HFFc6 (cell line): Measurements from ENCODE around the gene RAVER2. TPM values are rescaled to one million over a fixed set of nuclear protein-coding genes. Genes with fewer than 3 reads are reported as not detected.
"Not testable (repeated sequence)": the region's sequence is repeated elsewhere in the genome, so short reads cannot be mapped to it uniquely, and the experiment has no call there.

Experiments used
- DNase-seq: peaks from one replicate; pipeline ENCODE4 v3.0.0-alpha.2; 2018
- H3K27ac Mint-ChIP-seq: 2 replicates; pipeline ENCODE4 v1.8.0; 2020; ENCODE audit warnings: mild to moderate bottlenecking, mixed read lengths
- H3K27me3 Mint-ChIP-seq: 2 replicates; pipeline ENCODE4 v1.8.0; 2021; ENCODE audit warnings: mild to moderate bottlenecking, moderate library complexity, mixed read lengths; ENCODE audit not compliant: insufficient read depth
- H3K36me3 Mint-ChIP-seq: 2 replicates; pipeline ENCODE4 v1.8.0; 2021; ENCODE audit warnings: low read depth, mixed read lengths
- H3K4me1 Mint-ChIP-seq: 2 replicates; pipeline ENCODE4 v1.8.0; 2020; ENCODE audit warnings: low read depth, mixed read lengths
- H3K4me3 Mint-ChIP-seq: 2 replicates; pipeline ENCODE4 v1.8.0; 2020; ENCODE audit warnings: mild to moderate bottlenecking, moderate library complexity, mixed read lengths
- H3K9me3 Mint-ChIP-seq: 2 replicates; pipeline ENCODE4 v1.8.0; 2020; ENCODE audit warnings: mild to moderate bottlenecking, mixed read lengths
- total RNA-seq, 6 experiments: library from RNA; stranded (reverse); fragmentation: NEBNext Ultra II Directional; extraction: Animal tissue kit (Norgen Biotek cat#: 25700); gene quantifications; 2 replicates in 1 of 6; 3 replicates in 5 of 6; pipeline ENCODE4 v1.2.3, GENCODE V29; 2021
- TF ChIP-seq, protein P1 (sequence below): fragments of 200-600 bp; sonication (generic); IDR thresholded peaks from 2 replicates; pipeline ENCODE4 v1.5.0; 2021; ENCODE audit warnings: antibody characterized with exemption, mild to moderate bottlenecking

Gene RAVER2
- total RNA-seq, 6 experiments from 2014 or later = 1.8 to 2.8 (median 2.3) TPM

DNA sequence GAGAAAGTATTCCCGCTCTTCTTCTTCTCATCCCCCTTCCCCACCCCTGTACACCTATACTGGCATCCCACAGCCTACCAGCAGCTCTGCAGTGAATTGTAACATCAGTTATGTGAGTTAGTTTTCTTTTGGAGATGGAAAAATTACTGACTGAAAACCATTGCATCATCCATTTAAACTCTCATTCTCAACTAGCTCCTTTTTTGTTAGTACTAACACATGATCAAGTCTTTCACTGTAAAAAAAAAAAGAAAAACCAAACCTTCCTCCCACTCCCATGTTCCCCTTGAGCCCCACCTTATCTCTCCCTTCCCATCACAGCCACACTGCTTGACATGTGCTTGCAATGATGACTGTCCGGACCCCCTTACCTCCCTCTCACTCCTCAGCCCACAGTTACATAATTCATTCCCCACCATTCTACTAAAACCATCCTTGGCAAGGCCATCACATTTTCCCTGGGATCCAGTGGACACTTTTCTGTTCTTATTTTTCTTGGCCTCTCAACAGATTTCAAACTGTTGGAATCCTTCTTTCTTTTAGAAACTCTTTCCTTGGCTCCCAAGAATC lies 23.2 kb upstream of the RAVER2 start:
- DNase-seq = no peak
- TF ChIP-seq, protein P1, sequence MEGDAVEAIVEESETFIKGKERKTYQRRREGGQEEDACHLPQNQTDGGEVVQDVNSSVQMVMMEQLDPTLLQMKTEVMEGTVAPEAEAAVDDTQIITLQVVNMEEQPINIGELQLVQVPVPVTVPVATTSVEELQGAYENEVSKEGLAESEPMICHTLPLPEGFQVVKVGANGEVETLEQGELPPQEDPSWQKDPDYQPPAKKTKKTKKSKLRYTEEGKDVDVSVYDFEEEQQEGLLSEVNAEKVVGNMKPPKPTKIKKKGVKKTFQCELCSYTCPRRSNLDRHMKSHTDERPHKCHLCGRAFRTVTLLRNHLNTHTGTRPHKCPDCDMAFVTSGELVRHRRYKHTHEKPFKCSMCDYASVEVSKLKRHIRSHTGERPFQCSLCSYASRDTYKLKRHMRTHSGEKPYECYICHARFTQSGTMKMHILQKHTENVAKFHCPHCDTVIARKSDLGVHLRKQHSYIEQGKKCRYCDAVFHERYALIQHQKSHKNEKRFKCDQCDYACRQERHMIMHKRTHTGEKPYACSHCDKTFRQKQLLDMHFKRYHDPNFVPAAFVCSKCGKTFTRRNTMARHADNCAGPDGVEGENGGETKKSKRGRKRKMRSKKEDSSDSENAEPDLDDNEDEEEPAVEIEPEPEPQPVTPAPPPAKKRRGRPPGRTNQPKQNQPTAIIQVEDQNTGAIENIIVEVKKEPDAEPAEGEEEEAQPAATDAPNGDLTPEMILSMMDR = no peak
- H3K27ac Mint-ChIP-seq = no peak overlapping the region
- peaks cover 2% of the 10 kb centered on the region for H3K27me3 Mint-ChIP-seq
- peaks cover 8% of the 10 kb centered on the region; the same call in 1 of the 2 replicates for H3K9me3 Mint-ChIP-seq
- H3K36me3 Mint-ChIP-seq = no peaks in the 10 kb centered on the region
- H3K4me3 Mint-ChIP-seq = no peak overlapping the region
- H3K4me1 Mint-ChIP-seq = no peaks in the 10 kb centered on the region

DNA sequence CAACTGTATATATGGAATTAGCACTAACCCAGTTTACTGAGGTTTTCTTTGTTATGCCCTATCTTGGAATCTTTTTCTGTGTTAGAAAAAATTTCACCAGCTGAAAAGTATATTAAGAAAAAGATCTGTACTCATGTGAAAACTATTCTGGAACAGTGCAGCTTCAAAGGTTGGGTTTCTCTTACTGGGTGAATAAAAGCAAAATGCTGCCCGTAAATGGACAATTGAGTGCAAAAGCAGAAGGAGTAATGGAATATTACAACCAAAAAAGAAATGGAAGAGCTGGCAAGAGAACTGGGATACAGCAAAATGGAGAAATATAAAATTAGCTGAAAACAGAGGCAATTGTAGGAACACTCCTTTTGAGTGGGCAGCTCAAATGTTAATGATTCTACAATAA lies 17.0 kb upstream of the RAVER2 start:
- H3K4me3 Mint-ChIP-seq = no peak overlapping the region
- DNase-seq = no peak
- H3K4me1 Mint-ChIP-seq = no peaks in the 10 kb centered on the region
- no peaks in the 10 kb centered on the region for H3K36me3 Mint-ChIP-seq
- H3K27me3 Mint-ChIP-seq = peaks cover 5% of the 10 kb centered on the region
- no peak overlapping the region for H3K27ac Mint-ChIP-seq
- TF ChIP-seq, protein P1 = no peak
- no peaks in the 10 kb centered on the region for H3K9me3 Mint-ChIP-seq

DNA sequence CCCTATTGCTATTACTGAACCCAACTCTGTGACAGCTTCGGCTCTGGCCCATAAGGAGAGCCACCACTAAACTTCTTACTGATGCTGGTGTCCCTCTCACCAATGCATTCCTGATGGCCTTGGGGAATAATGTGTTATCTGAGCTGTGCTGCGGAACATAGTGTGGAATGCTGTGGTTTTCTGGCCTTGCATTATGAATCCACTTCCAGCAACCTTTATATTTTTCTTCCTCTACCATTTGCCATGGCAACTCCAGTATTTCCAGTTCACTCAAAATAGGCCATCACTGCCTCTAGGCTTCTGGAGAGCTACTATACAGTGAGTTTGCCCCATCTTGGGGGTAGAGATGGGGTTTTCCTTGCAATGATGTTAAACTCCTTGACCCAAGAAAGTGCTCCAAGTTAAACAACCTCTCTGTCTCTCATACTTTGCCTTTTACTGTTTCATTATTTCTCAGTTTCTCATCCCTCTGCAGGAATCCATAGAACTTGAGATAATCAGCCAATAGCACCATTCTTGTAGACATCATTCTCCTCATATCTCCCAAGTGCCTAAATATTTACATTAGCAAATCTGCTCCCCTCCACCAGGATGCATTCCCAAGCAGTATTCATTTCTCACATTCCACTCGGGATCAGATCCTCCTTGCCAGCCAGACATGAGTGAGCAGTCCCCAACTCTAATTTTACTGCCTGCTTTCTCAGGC lies 11.1 kb upstream of the RAVER2 start:
- Mint-ChIP-seq H3K9me3 (no peaks in the 10 kb centered on the region), H3K4me1 (peaks cover 6% of the 10 kb centered on the region; the same call in 1 of the 2 replicates), H3K36me3 (no peaks in the 10 kb centered on the region), H3K4me3 (no peak overlapping the region), H3K27me3 (peaks cover 11% of the 10 kb centered on the region), H3K27ac (no peak overlapping the region)
- TF ChIP-seq, protein P1 = no peak
- peak; percentile 43 for DNase-seq

DNA sequence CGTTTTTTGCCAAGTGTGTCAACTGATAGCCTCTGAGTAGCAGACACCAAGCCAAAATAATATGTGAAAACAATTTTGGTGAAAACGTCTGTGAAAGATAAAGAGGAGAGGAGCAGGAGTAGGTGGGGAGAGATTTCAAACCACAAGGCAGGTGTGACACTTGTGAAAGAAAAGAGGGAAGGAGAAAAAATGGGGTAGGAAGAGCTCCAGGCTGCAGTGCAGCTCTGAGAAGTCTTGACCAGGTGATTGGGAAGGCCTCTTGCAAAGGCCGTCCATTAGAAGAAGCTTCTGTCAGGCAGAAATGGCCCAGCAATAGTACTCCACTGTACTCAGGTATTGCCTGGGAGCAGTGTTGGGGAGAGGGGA lies 10.6 kb upstream of the RAVER2 start:
- no peaks in the 10 kb centered on the region for H3K9me3 Mint-ChIP-seq
- TF ChIP-seq, protein P1 = no peak
- H3K27ac Mint-ChIP-seq = no peak overlapping the region
- no peak for DNase-seq
- H3K4me3 Mint-ChIP-seq = no peak overlapping the region
- peaks cover 8% of the 10 kb centered on the region for H3K27me3 Mint-ChIP-seq
- H3K4me1 Mint-ChIP-seq = peaks cover 6% of the 10 kb centered on the region; the same call in 1 of the 2 replicates
- H3K36me3 Mint-ChIP-seq = no peaks in the 10 kb centered on the region

DNA sequence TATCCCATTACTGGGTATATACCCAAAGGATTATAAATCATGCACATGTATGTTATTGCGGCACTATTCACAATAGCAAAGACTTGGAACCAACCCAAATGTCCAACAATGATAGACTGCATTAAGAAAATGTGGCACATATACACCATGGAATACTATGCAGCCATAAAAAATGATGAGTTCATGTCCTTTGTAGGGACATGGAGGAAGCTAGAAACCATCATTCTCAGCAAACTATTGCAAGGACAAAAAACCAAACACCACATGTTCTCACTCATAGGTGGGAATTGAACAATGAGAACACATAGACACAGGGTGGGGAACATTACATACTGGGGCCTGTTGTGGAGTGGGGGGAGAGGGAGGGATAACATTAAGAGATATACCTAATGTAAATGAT lies 4.2 kb upstream of the RAVER2 start:
- not testable (repeated sequence) for H3K36me3 Mint-ChIP-seq, H3K4me3 Mint-ChIP-seq, DNase-seq, H3K27ac Mint-ChIP-seq, H3K9me3 Mint-ChIP-seq, H3K27me3 Mint-ChIP-seq, H3K4me1 Mint-ChIP-seq

DNA sequence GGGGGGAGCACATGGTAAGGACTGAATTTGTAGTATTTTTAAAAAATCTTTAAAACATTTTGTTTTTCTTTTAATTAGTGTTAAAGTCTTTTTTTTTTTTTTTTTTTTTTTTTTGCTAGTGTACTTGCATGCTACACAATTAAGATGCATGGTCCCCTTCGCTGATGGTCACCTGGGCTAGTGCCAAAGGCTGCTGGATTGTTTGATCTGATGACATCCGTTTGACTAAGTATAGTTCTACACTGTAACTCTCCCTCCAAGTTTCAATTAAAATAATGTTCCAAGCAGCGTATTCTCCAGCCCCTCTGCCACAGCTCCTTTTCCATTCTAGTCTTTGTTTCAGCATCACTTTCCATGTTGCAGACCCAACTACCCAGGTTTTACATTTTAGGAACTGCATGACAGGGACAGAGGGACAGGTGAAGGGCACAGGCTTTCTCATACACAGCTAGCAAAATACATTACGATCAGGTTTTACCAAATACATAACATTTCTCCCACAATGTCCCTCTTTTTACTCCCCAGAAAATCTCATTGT lies 852 bp upstream of the RAVER2 start:
- no peak for DNase-seq
- TF ChIP-seq, protein P1 = no peak
- no peaks in the 10 kb centered on the region for H3K9me3 Mint-ChIP-seq

More for the DNA sequence above, 852 bp upstream of the RAVER2 start:
- H3K36me3 Mint-ChIP-seq = no peaks in the 10 kb centered on the region
- H3K4me1 Mint-ChIP-seq = peaks cover 7% of the 10 kb centered on the region
- no peak overlapping the region for H3K27ac Mint-ChIP-seq
- H3K27me3 Mint-ChIP-seq = peaks cover 1% of the 10 kb centered on the region; the same call in 1 of the 2 replicates
- peak overlapping the region; percentile 83 for H3K4me3 Mint-ChIP-seq
